H1 (cell line): ENCODE measurements around the gene PDE8A. TPM values are rescaled to one million over a fixed set of nuclear protein-coding genes. Genes with fewer than 3 reads are reported as not detected.

Experiments
- CTCF ChIA-PET: fragments of 300-600 bp; sonication (Branson Sonifier 250); formaldehyde crosslinking; loops from one replicate; lab custom pipeline; 2021; ENCODE audit not compliant: partially characterized antibody; lab: Charles Lee
- POLR2A ChIA-PET: fragments of 300-600 bp; sonication (Branson Sonifier 250); formaldehyde crosslinking; loops from one replicate; lab custom pipeline; 2021; ENCODE audit warnings: inconsistent platforms; ENCODE audit not compliant: partially characterized antibody; lab: Charles Lee
- DNase-seq, 2 experiments: peaks; one replicate each; pipeline versions ENCODE4 v3.0.0 to v3.0.0-alpha.2; 2010 to 2022; ENCODE audit warnings: low spot score in 2 of 2, low read depth in 1 of 2, mixed read lengths in 1 of 2
- FAIRE-seq: peaks from 2 replicates; lab custom pipeline; 2011; peaks lifted over from hg19 to GRCh38; lab: Jason Lieb, UNC
- H2AFZ ChIP-seq: 2 replicates; pipeline ENCODE4 v1.8.1; 2012; ENCODE audit warnings: low read length, inconsistent platforms
- H2AK5ac ChIP-seq: 2 replicates; pipeline ENCODE4 v1.6.1; 2013; ENCODE audit warnings: low read depth, low read length
- H2BK120ac ChIP-seq: replicated peaks from 2 replicates; pipeline ENCODE3; 2013; ENCODE audit warnings: low read depth, low read length, inconsistent platforms
- H2BK12ac ChIP-seq: 2 replicates; pipeline ENCODE4 v1.6.1; 2013; ENCODE audit warnings: low read depth, low read length
- H2BK15ac ChIP-seq: 2 replicates; pipeline ENCODE4 v1.6.1; 2013; ENCODE audit warnings: low read length
- H2BK20ac ChIP-seq: 2 replicates; pipeline ENCODE4 v1.6.1; 2013; ENCODE audit warnings: low read length
- H2BK5ac ChIP-seq: 2 replicates; pipeline ENCODE4 v1.6.1; 2013; ENCODE audit warnings: low read depth, low read length
- H3K14ac ChIP-seq: 2 replicates; pipeline ENCODE4 v1.6.1; 2013; ENCODE audit warnings: inconsistent platforms; ENCODE audit not compliant: insufficient read length
- H3K18ac ChIP-seq: 2 replicates; pipeline ENCODE4 v1.6.1; 2013; ENCODE audit warnings: low read length; ENCODE audit errors: extremely low read depth
- H3K23ac ChIP-seq: 2 replicates; pipeline ENCODE4 v1.6.1; 2013; ENCODE audit warnings: inconsistent platforms; ENCODE audit not compliant: insufficient read length
- H3K23me2 ChIP-seq: 2 replicates; pipeline ENCODE4 v1.6.1; 2013; ENCODE audit warnings: low read depth, low read length
- H3K27ac ChIP-seq: 2 replicates; pipeline ENCODE4 v1.6.1; 2011; ENCODE audit warnings: low read depth, low read length, inconsistent platforms
- H3K27me3 ChIP-seq, 4 experiments: replicated peaks in 1 of 4; 1 replicate in 1 of 4; 2 replicates in 3 of 4; pipeline versions ENCODE4 v1.6.1 to v1.8.1; 2011 to 2013; ENCODE audit warnings: low read length in 3 of 4, mild to moderate bottlenecking in 3 of 4, inconsistent platforms in 2 of 4, mixed read lengths in 2 of 4, moderate library complexity in 1 of 4; ENCODE audit not compliant: control insufficient read depth in 3 of 4, insufficient read depth in 3 of 4; ENCODE audit errors: extremely low read depth in 1 of 4
- H3K36me3 ChIP-seq, 4 experiments: 2 replicates each; pipeline versions ENCODE4 v1.6.1 to v1.8.1; 2011 to 2013; ENCODE audit warnings: mild to moderate bottlenecking in 4 of 4, low read length in 3 of 4, moderate library complexity in 2 of 4, control low read depth in 1 of 4, inconsistent platforms in 1 of 4; ENCODE audit not compliant: insufficient read depth in 4 of 4, control insufficient read depth in 2 of 4
- H3K4ac ChIP-seq: replicated peaks from 2 replicates; pipeline ENCODE3; 2013; ENCODE audit warnings: low read length, low read depth, mixed read lengths, inconsistent platforms; ENCODE audit not compliant: insufficient read length
- H3K4me1 ChIP-seq, 4 experiments: replicated peaks in 1 of 4; 1 replicate in 1 of 4; 2 replicates in 3 of 4; pipeline versions ENCODE4 v1.6.1 to v1.8.1; 2011 to 2013; ENCODE audit warnings: low read length in 3 of 4, inconsistent platforms in 2 of 4, mixed read lengths in 1 of 4; ENCODE audit not compliant: insufficient read depth in 4 of 4, control insufficient read depth in 3 of 4
- H3K4me2 ChIP-seq, 2 experiments: 2 replicates each; pipeline versions ENCODE4 v1.6.1 to v1.8.1; 2011 to 2013; ENCODE audit warnings: low read depth in 2 of 2, low read length in 2 of 2, control low read depth in 1 of 2, inconsistent platforms in 1 of 2, mild to moderate bottlenecking in 1 of 2; ENCODE audit not compliant: insufficient read depth in 1 of 2
- H3K4me3 ChIP-seq, 4 experiments: fragments of 200-600, 300-600 bp in 1 of 4; sonication (generic), shearing (Covaris generic), sonication (Bioruptor Twin) in 1 of 4; 2 replicates each; pipeline versions ENCODE4 v1.5.1 to v1.8.1; 2011 to 2016; ENCODE audit warnings: low read length in 4 of 4, low read depth in 3 of 4, control low read depth in 2 of 4, inconsistent platforms in 2 of 4, mild to moderate bottlenecking in 2 of 4, mixed read lengths in 1 of 4, moderate library complexity in 1 of 4; ENCODE audit not compliant: insufficient read depth in 2 of 4; ENCODE audit errors: extremely low read depth in 1 of 4
- H3K56ac ChIP-seq: replicated peaks from 2 replicates; pipeline ENCODE3; 2013; ENCODE audit warnings: low read depth, mild to moderate bottlenecking, mixed read lengths, low read length, inconsistent platforms; ENCODE audit not compliant: insufficient read length
- H3K79me1 ChIP-seq: 2 replicates; pipeline ENCODE4 v1.6.1; 2013; ENCODE audit warnings: low read depth, low read length, control low read depth
- H3K79me2 ChIP-seq, 2 experiments: 2 replicates each; pipeline versions ENCODE4 v1.6.1 to v1.8.1; 2012 to 2013; ENCODE audit warnings: low read length in 2 of 2, mild to moderate bottlenecking in 2 of 2, inconsistent platforms in 1 of 2; ENCODE audit not compliant: insufficient read depth in 2 of 2, control insufficient read depth in 1 of 2
- H3K9ac ChIP-seq, 4 experiments: replicated peaks in 1 of 4; 1 replicate in 1 of 4; 2 replicates in 3 of 4; pipeline versions ENCODE4 v1.6.1 to v1.8.1; 2011 to 2013; ENCODE audit warnings: low read depth in 3 of 4, low read length in 3 of 4, control low read depth in 2 of 4, mild to moderate bottlenecking in 2 of 4, moderate library complexity in 2 of 4, inconsistent platforms in 1 of 4; ENCODE audit errors: extremely low read depth in 1 of 4
- H3K9me3 ChIP-seq, 2 experiments: 2 replicates each; pipeline versions ENCODE4 v1.6.1 to v1.8.1; 2012 to 2013; ENCODE audit warnings: mild to moderate bottlenecking in 2 of 2, moderate library complexity in 2 of 2, control low read depth in 1 of 2, inconsistent platforms in 1 of 2, low read depth in 1 of 2, low read length in 1 of 2, mixed read lengths in 1 of 2; ENCODE audit not compliant: insufficient read depth in 2 of 2
- H4K20me1 ChIP-seq, 2 experiments: replicated peaks in 1 of 2; 2 replicates each; pipeline versions ENCODE3 to v1.8.1; 2011 to 2013; ENCODE audit warnings: inconsistent platforms in 2 of 2, low read length in 2 of 2, mild to moderate bottlenecking in 1 of 2; ENCODE audit not compliant: insufficient read depth in 2 of 2, control insufficient read depth in 1 of 2
- H4K5ac ChIP-seq: 2 replicates; pipeline ENCODE4 v1.6.1; 2013; ENCODE audit warnings: low read length, low read depth, mixed read lengths, inconsistent platforms; ENCODE audit not compliant: insufficient read length
- H4K8ac ChIP-seq: 2 replicates; pipeline ENCODE4 v1.8.0; 2013; ENCODE audit warnings: mild to moderate bottlenecking, moderate library complexity, low read length, inconsistent platforms; ENCODE audit not compliant: insufficient read depth; ENCODE audit errors: extremely low read depth
- H4K91ac ChIP-seq: replicated peaks from 2 replicates; pipeline ENCODE3; 2013; ENCODE audit warnings: low read length, mixed read lengths, inconsistent platforms; ENCODE audit not compliant: insufficient read length
- ASH2L ChIP-seq: fragments of 200-600, 300-600 bp; sonication (generic); IDR thresholded peaks from one replicate; pipeline ENCODE4 v1.7.1; 2017; ENCODE audit warnings: low read length
- CHD1 ChIP-seq: IDR thresholded peaks from 2 replicates; pipeline ENCODE4 v1.6.1; 2012; ENCODE audit warnings: low read depth, low read length, improper control_type of control experiment
- CTBP2 ChIP-seq: IDR thresholded peaks from 2 replicates; pipeline ENCODE4 v1.7.0; 2011; ENCODE audit warnings: borderline replicate concordance, mild to moderate bottlenecking, moderate library complexity, mixed read lengths, low read length; ENCODE audit not compliant: insufficient read depth, insufficient read length
- EP300 ChIP-seq, 2 experiments: IDR thresholded peaks; 1 replicate in 1 of 2; 2 replicates in 1 of 2; pipeline ENCODE4 v1.6.1; 2011 to 2012; ENCODE audit warnings: low read depth in 2 of 2, low read length in 2 of 2, mild to moderate bottlenecking in 2 of 2, borderline replicate concordance in 1 of 2, inconsistent platforms in 1 of 2, moderate library complexity in 1 of 2
- EZH2 ChIP-seq: fragments of 200-600 bp; sonication (generic); IDR thresholded peaks from 2 replicates; pipeline ENCODE4 v1.7.1; 2012; ENCODE audit warnings: low read depth, mild to moderate bottlenecking, moderate library complexity, low read length, inconsistent platforms; ENCODE audit not compliant: severe bottlenecking
- GTF2F1 ChIP-seq: IDR thresholded peaks from 2 replicates; pipeline ENCODE4 v1.6.1; 2012; ENCODE audit warnings: low read depth, low read length, improper control_type of control experiment, borderline replicate concordance
- HDAC6 ChIP-seq: IDR thresholded peaks from one replicate; pipeline ENCODE4 v1.7.1; 2012; ENCODE audit warnings: low read depth, mild to moderate bottlenecking, inconsistent platforms, low read length, moderate library complexity
- PHF8 ChIP-seq: fragments of 200-600 bp; sonication (generic); conservative IDR thresholded peaks from 2 replicates; pipeline ENCODE4 v1.7.1; 2012; ENCODE audit warnings: low read depth, mild to moderate bottlenecking, inconsistent platforms, low read length, moderate library complexity
- SIX5 ChIP-seq: IDR thresholded peaks from 2 replicates; pipeline ENCODE4 v1.6.1; 2011; ENCODE audit warnings: mild to moderate bottlenecking, low read depth, low read length
- WGBS, 2 experiments: shearing (Covaris generic) in 1 of 2; methylation state at CpG; one replicate each; pipeline versions ENCODE4 v1.1.6 to v1.1.7; 2013 to 2015; ENCODE audit warnings: low lambda C conversion rate in 2 of 2, mixed read lengths in 2 of 2, inconsistent platforms in 1 of 2, low coverage in 1 of 2, missing lambda C conversion rate in 1 of 2; ENCODE audit not compliant: insufficient replicate concordance in 2 of 2, insufficient coverage in 1 of 2, insufficient read length in 1 of 2; ENCODE audit errors: extremely low coverage in 1 of 2, missing lambda C conversion rate in 1 of 2; 5-methylcytosine and 5-hydroxymethylcytosine counted together
- polyA plus RNA-seq, 7 experiments: library from polyadenylated mRNA; depleted of rRNA in 3 of 7; stranded (reverse) in 5 of 7; unstranded in 2 of 7; fragments of >200 nt in 5 of 7; fragments of 200-250 nt in 2 of 7; gene quantifications; 1 replicate in 5 of 7; 2 replicates in 1 of 7; 4 replicates in 1 of 7; pipeline versions ENCODE4 v1.2.1 to v1.2.3, GENCODE V29; 2011 to 2013; ENCODE audit warnings: missing spikeins in 2 of 7, mixed read lengths in 2 of 7
- total RNA-seq: library from RNA; stranded (reverse); fragmentation: NEBNext Ultra II Directional; extraction: Animal tissue kit (Norgen Biotek cat#: 25700); gene quantifications from 2 replicates; pipeline ENCODE4 v1.2.1, GENCODE V29; 2021
- TF ChIP-seq, protein P1 (sequence below): IDR thresholded peaks from 2 replicates; pipeline ENCODE4 v1.6.1; 2012; ENCODE audit warnings: low read length, inconsistent platforms

PDE8A gene
- total and polyA plus RNA-seq, 2 of the 8 experiments (the other 6 are each of a cell fraction or from before 2014, with no cell fraction given) = 6.9 to 7.8 TPM

DNA sequence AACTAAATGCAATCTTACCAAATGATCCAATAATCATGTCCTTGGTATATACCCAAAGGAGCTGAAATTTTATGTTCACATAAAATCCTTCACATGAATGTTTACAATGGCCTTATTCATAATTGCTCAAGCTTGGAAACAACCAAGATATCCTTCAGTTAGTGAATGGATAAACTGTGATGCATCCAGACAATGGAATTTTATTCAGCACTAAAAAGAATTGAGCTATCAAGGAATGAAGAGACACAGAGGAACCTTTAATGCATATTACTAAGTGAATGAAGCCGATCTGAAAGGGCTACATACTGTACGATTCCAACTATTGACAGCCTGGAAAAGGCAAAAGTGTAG is 168.4 kb downstream of the PDE8A start:
- no peak for DNase-seq
- POLR2A ChIA-PET = no interaction called here
- no peak overlapping the region for H2BK120ac ChIP-seq

More for the DNA sequence above, 168.4 kb downstream of the PDE8A start:
- Histone ChIP-seq H2AFZ (no peak overlapping the region), H4K91ac (no peak overlapping the region), H3K27ac (no peak overlapping the region), H4K8ac (no peak overlapping the region), H3K9me3 (no peaks in the 10 kb centered on the region), H2BK5ac (no peak overlapping the region), H4K20me1 (no peaks in the 10 kb centered on the region), H3K36me3 (no peaks in the 10 kb centered on the region), H3K4me1 (peaks cover 2 to 6% (median 4%) of the 10 kb centered on the region in 4 experiments; a peak in 4 of 7 replicates), H3K56ac (no peak overlapping the region), H3K4ac (no peak overlapping the region), H3K79me2 (no peaks in the 10 kb centered on the region), H4K5ac (no peak overlapping the region), H3K14ac (no peak overlapping the region), H2BK12ac (no peak overlapping the region), H3K79me1 (no peaks in the 10 kb centered on the region), H3K23ac (no peak overlapping the region), H3K9ac (no peak overlapping the region), H2BK20ac (no peak overlapping the region), H3K4me3 (no peak overlapping the region), H3K23me2 (no peaks in the 10 kb centered on the region), H3K27me3 (no peaks in the 10 kb centered on the region), H3K4me2 (no peak overlapping the region), H2BK15ac (no peak overlapping the region), H2AK5ac (no peak overlapping the region), H3K18ac (no peak overlapping the region)
- no peak for FAIRE-seq
- CTCF ChIA-PET = interaction anchor here (1.5 kb wide), 1 partner anchor 18 kb away, joined by 7 read pairs; no protein-coding TSS in a partner anchor
- 82% methylated on average over 2 of the region's 2 CpGs; no CpG with 5 or more reads in 1 of the 2 experiments for WGBS, 2 experiments
- TF ChIP-seq, protein P1, sequence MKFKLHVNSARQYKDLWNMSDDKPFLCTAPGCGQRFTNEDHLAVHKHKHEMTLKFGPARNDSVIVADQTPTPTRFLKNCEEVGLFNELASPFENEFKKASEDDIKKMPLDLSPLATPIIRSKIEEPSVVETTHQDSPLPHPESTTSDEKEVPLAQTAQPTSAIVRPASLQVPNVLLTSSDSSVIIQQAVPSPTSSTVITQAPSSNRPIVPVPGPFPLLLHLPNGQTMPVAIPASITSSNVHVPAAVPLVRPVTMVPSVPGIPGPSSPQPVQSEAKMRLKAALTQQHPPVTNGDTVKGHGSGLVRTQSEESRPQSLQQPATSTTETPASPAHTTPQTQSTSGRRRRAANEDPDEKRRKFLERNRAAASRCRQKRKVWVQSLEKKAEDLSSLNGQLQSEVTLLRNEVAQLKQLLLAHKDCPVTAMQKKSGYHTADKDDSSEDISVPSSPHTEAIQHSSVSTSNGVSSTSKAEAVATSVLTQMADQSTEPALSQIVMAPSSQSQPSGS = no peak
- TF ChIP-seq CHD1 (no peak), PHF8 (no peak), CTBP2 (no peak), ASH2L (no peak), SIX5 (no peak), EP300 (IDR thresholded peaks at IDR 0.05; ENCODE audit: borderline replicate concordance in 1 of 2, low read depth in 2 of 2, low read length in 2 of 2) (no peak), HDAC6 (no peak), EZH2 (no peak), GTF2F1 (no peak)
